Lung (tissue), 12 donors: ENCODE results near the gene MTHFD1. TPM values are rescaled to one million over a fixed set of nuclear protein-coding genes. Genes with fewer than 3 reads are reported as not detected.

Experiments
- ATAC-seq: fragments of 200-7000 bp; cut with Tn5 transposase; one replicate; pipeline ENCODE4 v1.9.1; 2020; ENCODE audit warnings: moderate number of reproducible peaks; ENCODE audit not compliant: insufficient read depth, low FRiP score
- DNase-seq, 3 donors: peaks; one replicate each; pipeline ENCODE4 v3.0.0-alpha.2; 2013 to 2017
- H3K27ac ChIP-seq, 2 donors: one replicate each; pipeline ENCODE4 v1.5.1; 2013; ENCODE audit warnings: mild to moderate bottlenecking in 2 of 2, moderate library complexity in 2 of 2, control low read depth in 1 of 2, inconsistent platforms in 1 of 2, low read depth in 1 of 2, low read length in 1 of 2
- H3K27me3 ChIP-seq, 3 donors: one replicate each; pipeline ENCODE4 v1.5.1; 2013; ENCODE audit warnings: low read length in 2 of 3; ENCODE audit not compliant: control insufficient read depth in 3 of 3, insufficient read depth in 3 of 3
- H3K36me3 ChIP-seq, 4 donors: one replicate each; pipeline ENCODE4 v1.5.1; 2013; ENCODE audit warnings: low read length in 4 of 4, mild to moderate bottlenecking in 1 of 4, moderate library complexity in 1 of 4; ENCODE audit not compliant: control insufficient read depth in 4 of 4, insufficient read depth in 4 of 4
- H3K4me1 ChIP-seq, 5 donors: one replicate each; pipeline ENCODE4 v1.5.1; 2013; ENCODE audit warnings: low read length in 5 of 5, mild to moderate bottlenecking in 2 of 5, moderate library complexity in 1 of 5; ENCODE audit not compliant: control insufficient read depth in 5 of 5, insufficient read depth in 5 of 5
- H3K4me3 ChIP-seq: one replicate; pipeline ENCODE4 v1.5.1; 2013; ENCODE audit warnings: mild to moderate bottlenecking, control low read depth, moderate library complexity
- H3K9ac ChIP-seq, 2 donors: one replicate each; pipeline ENCODE4 v1.5.1; 2013; ENCODE audit warnings: low read length in 2 of 2, control low read depth in 1 of 2; ENCODE audit not compliant: insufficient read depth in 1 of 2
- H3K9me3 ChIP-seq, 4 donors: one replicate each; pipeline ENCODE4 v1.5.1; 2013; ENCODE audit warnings: low read length in 3 of 4, mild to moderate bottlenecking in 1 of 4, moderate library complexity in 1 of 4; ENCODE audit not compliant: control insufficient read depth in 4 of 4, insufficient read depth in 3 of 4
- WGBS, 2 donors: extraction: QIAGEN DNeasy Blood & Tissue Kit; methylation state at CpG; one replicate each; pipeline ENCODE4 v1.1.7; 2013; 5-methylcytosine and 5-hydroxymethylcytosine counted together
- polyA plus RNA-seq, 2 donors: library from polyadenylated mRNA; stranded (reverse); fragments of 200-250 nt; gene quantifications; one replicate each; pipeline ENCODE4 v1.2.1, GENCODE V29; 2013
- total RNA-seq, 2 donors: library from RNA; depleted of rRNA in 1 of 2; stranded (reverse); fragments of >200 nt in 1 of 2; gene quantifications; one replicate each; pipeline ENCODE4 v1.2.1, GENCODE V29; 2014 to 2021
- TF ChIP-seq, protein P1 (sequence below): IDR thresholded peaks from 2 replicates; pipeline ENCODE4 v1.5.1; 2012; ENCODE audit warnings: mild to moderate bottlenecking; ENCODE audit errors: control extremely low read depth, extremely low read depth
- donor health status: control.
- donor health status: control.
- donor health status: Bipolar disorder and iron deficiency.
- donor health status: healthy.
- donor health status: DM: yes; HTN: yes; CAD: no.

The MTHFD1 gene
- total and polyA plus RNA-seq, 4 donors = 20.9 to 58.7 (median 29.1) TPM

DNA sequence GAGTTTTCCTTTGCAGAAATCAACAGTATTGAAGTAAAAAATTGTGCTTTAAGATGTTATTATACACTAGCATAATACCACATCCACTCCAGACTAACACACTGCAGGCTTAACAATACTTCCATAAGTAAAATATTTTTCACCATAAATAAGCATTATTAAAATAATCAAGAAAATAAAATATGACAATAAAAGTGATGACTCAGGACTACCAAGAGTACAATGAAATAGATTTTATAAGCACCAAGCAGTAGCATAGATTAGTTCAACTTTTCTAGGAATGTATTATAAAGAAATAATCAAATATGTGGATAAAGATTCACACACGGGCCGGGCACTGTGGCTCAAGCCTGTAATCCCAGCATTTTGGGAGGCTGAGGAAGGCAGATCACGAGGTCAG is 40.4 kb upstream of the MTHFD1 start:
- Histone ChIP-seq H3K27ac (no peak overlapping the region), H3K4me1 (no peaks in the 10 kb centered on the region), H3K27me3 (no peaks in the 10 kb centered on the region), H3K4me3 (no peak overlapping the region), H3K36me3 (no peaks in the 10 kb centered on the region), H3K9ac (no peak overlapping the region), H3K9me3 (no peaks in the 10 kb centered on the region)
- no peak for DNase-seq
- TF ChIP-seq, protein P1, sequence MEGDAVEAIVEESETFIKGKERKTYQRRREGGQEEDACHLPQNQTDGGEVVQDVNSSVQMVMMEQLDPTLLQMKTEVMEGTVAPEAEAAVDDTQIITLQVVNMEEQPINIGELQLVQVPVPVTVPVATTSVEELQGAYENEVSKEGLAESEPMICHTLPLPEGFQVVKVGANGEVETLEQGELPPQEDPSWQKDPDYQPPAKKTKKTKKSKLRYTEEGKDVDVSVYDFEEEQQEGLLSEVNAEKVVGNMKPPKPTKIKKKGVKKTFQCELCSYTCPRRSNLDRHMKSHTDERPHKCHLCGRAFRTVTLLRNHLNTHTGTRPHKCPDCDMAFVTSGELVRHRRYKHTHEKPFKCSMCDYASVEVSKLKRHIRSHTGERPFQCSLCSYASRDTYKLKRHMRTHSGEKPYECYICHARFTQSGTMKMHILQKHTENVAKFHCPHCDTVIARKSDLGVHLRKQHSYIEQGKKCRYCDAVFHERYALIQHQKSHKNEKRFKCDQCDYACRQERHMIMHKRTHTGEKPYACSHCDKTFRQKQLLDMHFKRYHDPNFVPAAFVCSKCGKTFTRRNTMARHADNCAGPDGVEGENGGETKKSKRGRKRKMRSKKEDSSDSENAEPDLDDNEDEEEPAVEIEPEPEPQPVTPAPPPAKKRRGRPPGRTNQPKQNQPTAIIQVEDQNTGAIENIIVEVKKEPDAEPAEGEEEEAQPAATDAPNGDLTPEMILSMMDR = no peak
- WGBS, 2 donors = 89 to 94% methylated on average over 3 of the region's 3 CpGs
- no peak for ATAC-seq

DNA sequence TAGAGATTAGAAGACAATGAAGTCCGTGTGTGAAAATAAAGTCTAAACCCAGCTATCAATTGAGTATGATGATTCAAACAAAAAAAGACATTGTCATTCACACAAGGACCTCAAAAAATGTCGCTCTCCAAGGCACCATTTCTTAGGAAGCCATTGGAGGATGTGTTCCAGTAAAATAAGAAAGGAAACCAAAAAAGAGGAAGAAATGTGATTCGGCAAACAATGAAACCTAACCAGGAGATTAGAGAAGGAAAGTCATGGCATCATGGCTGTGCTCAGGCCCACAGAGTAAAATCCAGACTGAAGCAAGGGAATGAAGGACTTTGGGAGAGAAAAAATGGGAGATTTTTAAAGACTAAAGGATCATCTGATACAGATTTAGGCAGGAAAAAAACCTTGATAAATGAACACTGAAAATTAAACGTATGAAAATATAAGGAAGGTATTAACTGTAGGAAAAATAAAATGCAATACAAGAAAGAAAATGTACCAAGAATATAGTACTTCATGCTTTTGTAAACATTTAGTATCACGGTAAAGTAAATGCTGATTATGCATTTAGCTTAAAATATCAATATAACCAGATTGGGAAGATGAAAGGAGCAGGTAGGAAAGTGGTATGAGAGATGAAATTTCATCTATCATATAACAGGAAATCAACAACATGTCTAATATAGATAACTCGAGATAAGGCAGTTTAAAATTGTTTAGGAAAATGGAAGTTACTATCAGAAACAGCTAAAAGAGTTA is 38.2 kb upstream of the MTHFD1 start:
- Histone ChIP-seq H3K27ac (no peak overlapping the region), H3K9me3 (no peaks in the 10 kb centered on the region), H3K27me3 (no peaks in the 10 kb centered on the region), H3K4me3 (no peak overlapping the region), H3K4me1 (no peaks in the 10 kb centered on the region), H3K36me3 (no peaks in the 10 kb centered on the region), H3K9ac (no peak overlapping the region)
- TF ChIP-seq, protein P1 = no peak
- DNase-seq (no peak), ATAC-seq (no peak)
- 81 to 85% methylated on average over 6 of the region's 6 CpGs for WGBS, 2 donors

DNA sequence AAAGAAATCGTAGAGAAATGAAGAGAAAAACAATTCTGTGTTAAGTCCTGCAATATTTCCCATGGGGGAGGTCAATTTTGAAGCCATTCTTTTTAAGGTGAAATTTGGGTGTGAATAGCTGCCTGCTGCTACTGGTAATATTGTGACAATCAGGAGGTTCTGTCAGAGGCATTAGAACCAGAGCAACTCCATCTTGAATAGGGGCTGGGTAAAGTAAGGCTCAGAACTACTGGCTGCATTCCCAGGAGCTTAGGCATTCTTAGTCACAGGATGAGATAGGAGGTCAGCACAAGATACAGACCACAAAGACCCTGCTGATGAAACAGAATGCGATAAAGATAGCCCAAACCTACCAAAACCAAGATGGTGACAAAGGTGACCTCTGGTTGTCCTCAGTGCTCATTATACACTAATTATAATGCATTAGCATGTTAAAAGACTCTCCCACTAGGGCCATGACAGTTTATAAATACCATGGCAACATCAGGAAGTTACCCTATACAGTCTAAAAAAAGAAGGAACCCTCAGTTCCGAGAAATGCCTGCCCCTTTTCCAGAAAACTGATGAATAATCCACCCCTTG is 24.8 kb upstream of the MTHFD1 start:
- TF ChIP-seq, protein P1 = no peak
- ATAC-seq = no peak
- Histone ChIP-seq H3K9ac (no peak overlapping the region), H3K27ac (no peak overlapping the region), H3K4me1 (no peaks in the 10 kb centered on the region), H3K27me3 (no peaks in the 10 kb centered on the region), H3K36me3 (no peaks in the 10 kb centered on the region), H3K9me3 (no peaks in the 10 kb centered on the region), H3K4me3 (no peak overlapping the region)
- no peak for DNase-seq
- WGBS, 2 donors = 79 to 85% methylated on average over 3 of the region's 3 CpGs
